ENCODE data around the gene COLEC12.

- TF ChIP-seq CTCF (IDR thresholded peaks at IDR 0.05) (no peak), POLR2A (IDR thresholded peaks at IDR 0.05) (no peak)
These were observed 117.4 kb downstream of the COLEC12 start for GRCh38 chr18:383135-383534.
